GM12892 (cell line): ENCODE data around the gene HYDIN.

ENCODE experiments used
- POLR2A ChIP-seq: IDR thresholded peaks from 2 replicates; pipeline ENCODE4 v1.6.1; 2011; ENCODE audit warnings: low read depth, low read length, control low read depth
- POLR2AphosphoS5 ChIP-seq: IDR thresholded peaks from 2 replicates; pipeline ENCODE4 v1.6.1; 2011; ENCODE audit warnings: low read depth, low read length, control low read depth

- TF ChIP-seq POLR2A (no peak), POLR2AphosphoS5 (no peak)
These were observed 462.9 kb downstream of the HYDIN start for GRCh38 chr16:70767377-70768202.
